Left lung (tissue), 10 donors: ENCODE data around the gene KIAA0408. TPM values are rescaled to one million over a fixed set of nuclear protein-coding genes. Genes with fewer than 3 reads are reported as not detected.

Experiments
- ATAC-seq: fragments of 200-7000 bp; cut with Tn5 transposase; one replicate; pipeline ENCODE4 v1.9.1; 2020; ENCODE audit warnings: moderate library complexity
- DNase-seq, 4 donors: peaks; one replicate each; pipeline ENCODE4 v3.0.0-alpha.2; 2013 to 2020
- H3K27ac ChIP-seq, 2 donors: fragments of 200-600 bp; sonication (generic) in 1 of 2; one replicate each; pipeline versions ENCODE4 v1.5.0 to v1.8.0; 2020 to 2021
- H3K27me3 ChIP-seq, 2 donors: fragments of 200-600 bp; sonication (generic) in 1 of 2; one replicate each; pipeline versions ENCODE4 v1.5.0 to v1.8.0; 2020 to 2021
- H3K36me3 ChIP-seq, 2 donors: fragments of 200-600 bp; sonication (generic) in 1 of 2; one replicate each; pipeline versions ENCODE4 v1.5.0 to v1.8.0; 2020 to 2021
- H3K4me1 ChIP-seq, 2 donors: fragments of 200-600 bp; one replicate each; pipeline ENCODE4 v1.8.0; 2021
- H3K4me3 ChIP-seq, 2 donors: fragments of 200-600 bp; sonication (generic) in 1 of 2; one replicate each; pipeline versions ENCODE4 v1.5.0 to v1.8.0; 2020 to 2021; ENCODE audit warnings: mild to moderate bottlenecking in 1 of 2
- H3K9me3 ChIP-seq, 2 donors: fragments of 200-600 bp; sonication (generic) in 1 of 2; one replicate each; pipeline versions ENCODE4 v1.5.0 to v1.8.0; 2020 to 2021
- CTCF ChIP-seq, 2 donors: fragments of 200-600 bp; sonication (generic) in 1 of 2; IDR thresholded peaks; one replicate each; pipeline versions ENCODE4 v1.5.0 to v1.8.0; 2021; ENCODE audit warnings: antibody characterized with exemption in 2 of 2
- intact Hi-C, 2 donors: fragments of 100-400 bp; cut with DNase I; formaldehyde crosslinking; loops; one replicate each; pipeline versions ENCODE4 v1.11.2 to v1.14.2; 2022
- polyA plus RNA-seq, 6 donors: library from polyadenylated mRNA; unstranded; fragments of 120-200 nt; gene quantifications; one replicate each; pipeline ENCODE4 v1.2.1, GENCODE V29; 2013; ENCODE audit not compliant: insufficient read length in 6 of 6
- total RNA-seq, 2 donors: library from RNA; stranded (reverse); fragmentation: NEBNext Ultra II Directional; extraction: Animal tissue kit (Norgen Biotek cat#: 25700); gene quantifications; one replicate each; pipeline ENCODE4 v1.2.1, GENCODE V29; 2021
- donor health status: DM: no; HTN: yes; CAD: no.
- donor health status: DM: no; HTN: no; CAD: no.

KIAA0408 gene
- total and polyA plus RNA-seq, 8 donors = 19.1 to 53.4 (median 39.5) TPM

GRCh38 chr6:127464881-127465459 lies 5.8 kb upstream of the KIAA0408 start:
- intact Hi-C loops = loop anchor here in 1 of 2 donors (10.0 kb wide), 1 partner anchor 50 kb away; the partner anchor contains the start of gene MTCL3
- Histone ChIP-seq H3K9me3 (no peaks in the 10 kb centered on the region), H3K4me1 (peaks cover 0 to 15% of the 10 kb centered on the region in 2 donors), H3K36me3 (no peaks in the 10 kb centered on the region), H3K27ac (peak overlapping the region; percentile 70 to 80), H3K27me3 (no peaks in the 10 kb centered on the region), H3K4me3 (no peak overlapping the region)
- peak in 2 of 4 donors; percentile 76 to 78 for DNase-seq
- ATAC-seq = peak; percentile 90
- peak; percentile 67 to 76 for TF ChIP-seq CTCF (IDR thresholded peaks at IDR 0.05)

GRCh38 chr6:127464161-127464880 lies 5.1 kb upstream of the KIAA0408 start:
- ATAC-seq (peak; percentile 75), DNase-seq (no peak)
- Histone ChIP-seq H3K9me3 (no peaks in the 10 kb centered on the region), H3K36me3 (no peaks in the 10 kb centered on the region), H3K27me3 (no peaks in the 10 kb centered on the region), H3K4me3 (no peak overlapping the region), H3K4me1 (peaks cover 0 to 15% of the 10 kb centered on the region in 2 donors), H3K27ac (peak overlapping the region; percentile 70 to 80)
- intact Hi-C loops = loop anchor here in 1 of 2 donors (10.0 kb wide), 1 partner anchor 50 kb away; the partner anchor contains the start of gene MTCL3
- TF ChIP-seq CTCF (IDR thresholded peaks at IDR 0.05) = no peak

GRCh38 chr6:127463056-127463455 lies 3.9 kb upstream of the KIAA0408 start:
- Histone ChIP-seq H3K27ac (peak overlapping the region; percentile 70 to 80), H3K9me3 (no peaks in the 10 kb centered on the region), H3K36me3 (no peaks in the 10 kb centered on the region), H3K27me3 (no peaks in the 10 kb centered on the region), H3K4me3 (no peak overlapping the region), H3K4me1 (peaks cover 0 to 16% of the 10 kb centered on the region in 2 donors)
- DNase-seq = no peak
- peak; percentile 49 for ATAC-seq
- no peak for TF ChIP-seq CTCF (IDR thresholded peaks at IDR 0.05)
- intact Hi-C loops = loop anchor here in 1 of 2 donors (10.0 kb wide), 1 partner anchor 52 kb away; the partner anchor contains the start of gene MTCL3

- TF ChIP-seq CTCF (IDR thresholded peaks at IDR 0.05) = no peak
- intact Hi-C loops = loop anchor here in 1 of 2 donors (10.0 kb wide), 1 partner anchor 52 kb away; the partner anchor contains the start of gene MTCL3
- peak overlapping the region; percentile 70 to 80 for H3K27ac ChIP-seq
These were observed 3.2 kb upstream of the KIAA0408 start for GRCh38 chr6:127462376-127462775.

GRCh38 chr6:127460465-127460864 lies 1.3 kb upstream of the KIAA0408 start:
- Histone ChIP-seq H3K9me3 (no peaks in the 10 kb centered on the region), H3K4me3 (no peak overlapping the region), H3K4me1 (peaks cover 0 to 32% of the 10 kb centered on the region in 2 donors), H3K27ac (no peak overlapping the region), H3K27me3 (no peaks in the 10 kb centered on the region), H3K36me3 (no peaks in the 10 kb centered on the region)
- no peak for TF ChIP-seq CTCF (IDR thresholded peaks at IDR 0.05)
- ATAC-seq (no peak), DNase-seq (no peak)
- intact Hi-C loops = loop anchor here in 1 of 2 donors (10.0 kb wide), 1 partner anchor 54 kb away; the partner anchor contains the start of gene MTCL3

More at GRCh38 chr6:127462376-127462775, 3.2 kb upstream of the KIAA0408 start:
- no peaks in the 10 kb centered on the region for H3K36me3 ChIP-seq
- no peak overlapping the region for H3K4me3 ChIP-seq
- H3K4me1 ChIP-seq = peaks cover 0 to 21% of the 10 kb centered on the region in 2 donors
- no peaks in the 10 kb centered on the region for H3K27me3 ChIP-seq
- ATAC-seq (no peak), DNase-seq (no peak)
- no peaks in the 10 kb centered on the region for H3K9me3 ChIP-seq
